AML-193 (cell line): ENCODE measurements around the gene SPAG17.
"Not testable (repeated sequence)": the region's sequence is repeated elsewhere in the genome, so short reads cannot be mapped to it uniquely, and the experiment has no call there.

Source experiments
- DNase-seq, 2 experiments: peaks; one replicate each; lab custom pipeline; 2025; lab: John Stamatoyannopoulos, UW

SPAG17 gene

DNA sequence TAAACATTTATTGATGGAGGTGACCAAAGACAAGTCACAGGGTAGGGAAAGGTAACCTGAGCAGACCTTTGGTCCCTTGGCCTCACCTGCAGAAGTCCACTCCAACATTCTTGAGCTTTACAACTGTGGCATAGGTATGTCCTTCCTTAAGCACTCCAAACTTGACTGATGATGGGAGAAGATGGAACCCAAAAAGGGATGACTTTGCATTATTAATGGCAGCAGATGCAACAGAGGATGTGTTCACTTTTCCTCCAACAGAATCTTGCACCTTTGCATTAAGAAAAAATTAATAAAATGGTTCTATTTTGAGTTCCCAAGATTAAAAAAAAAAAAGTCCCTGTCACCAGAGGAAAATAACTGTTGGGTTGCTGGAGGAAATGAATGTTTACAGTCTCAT is 213.3 kb downstream of the SPAG17 start:
- no peak for DNase-seq

DNA sequence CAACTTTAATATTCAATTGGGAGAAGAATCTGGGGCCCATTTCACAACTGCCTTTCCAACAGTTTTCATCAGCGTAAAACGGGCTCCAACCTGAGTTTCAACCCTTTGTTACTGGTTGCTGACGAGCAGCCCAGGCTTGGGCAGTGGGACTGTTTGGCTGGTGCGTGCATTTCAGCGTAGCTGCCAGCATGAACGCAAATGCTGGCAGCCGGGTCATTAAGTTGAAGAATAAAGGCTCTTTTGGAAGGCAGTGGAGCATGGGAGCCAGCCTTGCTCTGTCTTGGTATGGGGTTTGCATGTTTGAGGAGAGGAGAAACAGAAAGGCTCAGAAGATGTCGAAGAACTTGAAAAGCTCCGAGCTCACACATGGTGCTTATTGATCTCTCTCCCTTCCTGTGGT is 214.8 kb downstream of the SPAG17 start:
- DNase-seq: no peak

DNA sequence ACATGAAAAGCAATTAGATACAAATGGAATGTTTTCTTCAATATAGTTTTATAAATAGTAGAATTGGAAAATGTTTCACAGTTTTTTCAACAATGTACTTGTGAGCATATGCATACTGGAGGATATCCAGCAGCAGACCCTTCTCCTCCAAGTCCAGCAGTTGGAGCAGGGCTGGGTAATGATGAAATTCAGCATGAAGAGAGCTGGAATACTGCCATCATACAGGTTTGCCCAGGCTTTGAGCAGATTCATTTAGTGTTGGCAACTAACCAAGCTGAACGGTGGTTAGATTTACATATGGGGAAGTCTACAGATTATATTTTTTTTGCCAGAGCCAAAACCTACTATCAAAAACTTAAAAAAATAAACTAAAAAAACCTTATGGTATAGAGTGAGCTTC is 217.1 kb downstream of the SPAG17 start:
- no peak for DNase-seq

- DNase-seq: peak; percentile 17 to 20
These were observed 217.6 kb downstream of the SPAG17 start for GRCh38 chr1:117967477-117967876.

GRCh38 chr1:117964290-117965038 is 220.6 kb downstream of the SPAG17 start:
- no peak for DNase-seq

- DNase-seq: no peak
These were observed 225.7 kb downstream of the SPAG17 start for GRCh38 chr1:117959364-117959763.

GRCh38 chr1:117952386-117952785 is 232.6 kb downstream of the SPAG17 start:
- no peak for DNase-seq

DNA sequence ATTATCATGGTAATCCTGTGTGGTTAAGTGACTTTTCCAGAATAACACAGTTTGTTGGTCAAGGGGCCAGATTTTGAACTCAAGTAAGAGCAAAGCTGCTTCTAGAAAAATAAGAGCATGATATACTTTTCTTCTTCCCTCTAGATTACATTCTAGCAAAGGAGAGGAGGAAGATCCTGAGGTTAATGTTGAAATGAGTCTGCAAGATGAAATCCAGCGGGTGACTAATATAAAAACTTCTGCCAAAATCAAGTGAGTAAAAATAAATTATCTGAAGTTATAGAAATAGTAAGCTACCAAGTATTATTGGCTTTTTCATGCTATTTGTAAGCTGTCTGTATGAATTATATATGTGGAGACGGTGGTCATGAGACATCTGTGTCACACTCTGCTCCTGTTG is 242.7 kb downstream of the SPAG17 start:
- no peak for DNase-seq

- no peak for DNase-seq
These were observed 251.3 kb downstream of the SPAG17 start for GRCh38 chr1:117933769-117934168.

DNA sequence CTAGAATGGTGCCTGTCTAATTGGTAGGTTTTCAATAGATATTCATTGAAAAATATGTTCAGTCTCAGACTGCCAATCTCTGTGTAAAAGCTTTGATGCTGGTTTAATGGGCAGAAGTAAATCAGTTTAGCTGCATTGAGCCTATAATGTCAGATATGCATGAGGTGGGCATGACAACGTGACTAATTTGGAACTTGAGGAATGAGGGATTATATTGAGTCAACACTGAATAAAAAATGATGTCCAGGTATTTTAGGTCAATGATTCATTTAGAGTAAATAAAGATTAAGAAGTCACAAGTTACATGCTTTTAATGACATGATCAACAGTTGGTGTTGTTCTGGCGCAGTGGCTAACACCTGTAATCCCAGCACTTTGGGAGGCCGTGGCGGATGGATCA is 252.5 kb downstream of the SPAG17 start:
- no peak for DNase-seq

- no peak for DNase-seq
These were observed 254.5 kb downstream of the SPAG17 start for GRCh38 chr1:117930484-117930883.

GRCh38 chr1:117930173-117930447 is 254.9 kb downstream of the SPAG17 start:
- DNase-seq: no peak

DNA sequence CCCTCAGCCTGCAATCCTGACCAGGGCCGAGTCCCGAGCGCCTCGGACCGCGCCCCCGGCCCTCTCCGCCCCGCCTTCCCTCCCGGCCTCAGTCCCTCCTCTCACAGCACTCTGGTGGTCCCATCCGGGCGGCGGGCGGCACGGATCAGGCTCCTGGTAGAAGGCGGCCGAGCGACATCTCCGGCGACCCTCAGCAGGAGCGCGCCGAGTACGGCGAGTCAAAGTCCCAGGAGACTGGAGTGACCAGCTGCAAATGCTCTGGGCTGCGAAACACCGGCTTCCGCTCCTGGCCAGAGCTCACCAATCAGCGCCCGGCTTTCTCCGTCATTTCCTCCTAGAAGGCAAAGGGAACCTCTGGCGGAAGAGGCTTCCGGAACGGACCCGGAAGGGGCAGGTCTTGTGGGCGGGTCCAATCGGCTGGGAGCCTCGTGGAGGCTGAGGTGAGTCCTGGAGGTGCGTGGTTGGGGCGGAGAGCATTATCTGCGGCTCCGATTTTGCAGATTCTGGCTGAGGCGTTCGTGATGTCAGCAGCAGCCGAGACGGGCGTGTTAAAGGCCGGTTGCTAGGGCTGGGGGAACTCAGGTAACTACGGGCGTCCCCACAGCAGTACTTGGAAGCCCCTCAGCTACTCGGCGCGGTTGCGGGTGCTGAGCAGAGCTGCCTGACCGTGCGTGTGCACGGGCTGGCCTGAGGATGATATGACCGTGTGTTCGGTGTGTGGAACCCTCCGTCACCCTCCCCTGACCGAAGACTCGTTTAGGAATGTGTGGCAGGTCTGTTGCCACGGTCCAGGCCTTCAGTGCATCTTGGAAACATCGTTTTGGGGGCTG is 255.5 kb downstream of the SPAG17 start, which contains the start of the genes GDAP2 and WDR3:
TSS of gene GDAP2 (minus strand) at position 279 of the 830 bp plus-strand sequence. CDS start 9,264 bp downstream, outside the sequence.
TSS of gene WDR3 (plus strand) at position 397 of the 830 bp plus-strand sequence. CDS start 3,581 bp downstream, outside the sequence.
- peak; percentile 96 to 97 for DNase-seq

GRCh38 chr1:117928881-117929342 is 256.1 kb downstream of the SPAG17 start:
- peak; percentile 29 to 60 for DNase-seq

DNA sequence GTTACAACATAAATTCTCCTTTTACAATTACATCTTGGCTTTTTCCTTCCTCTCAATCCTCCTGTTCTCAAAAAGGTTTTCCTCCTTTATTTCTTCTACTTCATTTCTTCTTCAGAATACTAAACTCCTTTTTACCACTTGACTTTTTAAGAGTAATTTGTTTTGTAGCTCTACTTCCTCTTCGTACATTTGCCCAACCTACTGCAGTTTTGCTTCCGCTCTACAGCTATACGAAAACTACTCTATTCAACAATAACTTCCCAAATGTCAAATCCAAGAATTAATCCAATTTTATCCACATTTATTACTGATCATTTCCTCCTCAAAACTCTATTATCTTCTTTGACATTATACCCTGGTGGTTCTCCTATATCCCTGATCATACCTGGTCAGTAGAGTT is 259.0 kb downstream of the SPAG17 start:
- peak; percentile 15 to 33 for DNase-seq

GRCh38 chr1:117922717-117923116 is 262.3 kb downstream of the SPAG17 start:
- not testable (repeated sequence) for DNase-seq

GRCh38 chr1:117921991-117922390 is 263.0 kb downstream of the SPAG17 start:
- no peak for DNase-seq

DNA sequence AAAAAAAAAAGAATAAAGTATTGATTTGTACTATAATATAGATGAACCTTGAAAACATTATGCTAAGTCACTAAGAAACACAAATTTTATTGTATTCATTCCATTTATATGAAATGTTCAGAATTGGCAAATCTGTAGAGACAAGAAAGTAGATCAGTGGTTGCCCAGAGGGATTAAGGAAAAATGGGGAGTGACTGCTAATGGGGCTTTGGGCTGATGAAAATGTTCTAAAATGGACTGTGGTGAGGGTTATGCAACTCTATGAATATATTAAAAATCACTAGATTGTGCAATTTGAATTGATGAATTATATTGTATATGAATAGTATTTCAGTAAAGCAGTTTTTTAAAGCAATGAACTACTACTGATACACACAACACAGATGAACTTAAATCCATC is 265.7 kb downstream of the SPAG17 start:
- no peak for DNase-seq

GRCh38 chr1:117911051-117911450 is 274.0 kb downstream of the SPAG17 start:
- no peak for DNase-seq

- no peak for DNase-seq
These were observed 280.0 kb downstream of the SPAG17 start for GRCh38 chr1:117905019-117905418.

DNA sequence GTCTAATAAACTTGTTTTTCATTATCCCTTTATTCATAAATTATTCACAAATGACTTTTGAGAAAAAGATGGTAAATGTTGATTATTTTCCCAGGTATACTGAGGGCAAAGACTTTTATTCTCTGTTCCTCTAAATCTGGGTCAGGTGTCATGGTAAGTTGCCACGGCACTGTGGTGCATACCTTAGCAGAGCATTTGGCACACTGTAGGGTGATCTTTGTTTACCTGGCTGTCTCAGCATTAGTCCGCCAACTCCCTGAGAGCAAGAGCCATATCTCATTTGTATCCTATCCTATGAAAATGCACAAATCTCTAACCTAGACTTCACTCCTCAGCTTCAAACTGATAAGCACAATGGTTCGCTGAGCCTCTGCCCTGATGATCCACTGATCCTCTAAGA is 280.5 kb downstream of the SPAG17 start:
- no peak for DNase-seq
